COLO668 (cell line): ENCODE results near the gene NBL1.

Experiments used
- DNase-seq: peaks from one replicate; lab custom pipeline; 2025; ENCODE audit not compliant: unreplicated experiment; lab: John Stamatoyannopoulos, UW

NBL1 gene

DNA sequence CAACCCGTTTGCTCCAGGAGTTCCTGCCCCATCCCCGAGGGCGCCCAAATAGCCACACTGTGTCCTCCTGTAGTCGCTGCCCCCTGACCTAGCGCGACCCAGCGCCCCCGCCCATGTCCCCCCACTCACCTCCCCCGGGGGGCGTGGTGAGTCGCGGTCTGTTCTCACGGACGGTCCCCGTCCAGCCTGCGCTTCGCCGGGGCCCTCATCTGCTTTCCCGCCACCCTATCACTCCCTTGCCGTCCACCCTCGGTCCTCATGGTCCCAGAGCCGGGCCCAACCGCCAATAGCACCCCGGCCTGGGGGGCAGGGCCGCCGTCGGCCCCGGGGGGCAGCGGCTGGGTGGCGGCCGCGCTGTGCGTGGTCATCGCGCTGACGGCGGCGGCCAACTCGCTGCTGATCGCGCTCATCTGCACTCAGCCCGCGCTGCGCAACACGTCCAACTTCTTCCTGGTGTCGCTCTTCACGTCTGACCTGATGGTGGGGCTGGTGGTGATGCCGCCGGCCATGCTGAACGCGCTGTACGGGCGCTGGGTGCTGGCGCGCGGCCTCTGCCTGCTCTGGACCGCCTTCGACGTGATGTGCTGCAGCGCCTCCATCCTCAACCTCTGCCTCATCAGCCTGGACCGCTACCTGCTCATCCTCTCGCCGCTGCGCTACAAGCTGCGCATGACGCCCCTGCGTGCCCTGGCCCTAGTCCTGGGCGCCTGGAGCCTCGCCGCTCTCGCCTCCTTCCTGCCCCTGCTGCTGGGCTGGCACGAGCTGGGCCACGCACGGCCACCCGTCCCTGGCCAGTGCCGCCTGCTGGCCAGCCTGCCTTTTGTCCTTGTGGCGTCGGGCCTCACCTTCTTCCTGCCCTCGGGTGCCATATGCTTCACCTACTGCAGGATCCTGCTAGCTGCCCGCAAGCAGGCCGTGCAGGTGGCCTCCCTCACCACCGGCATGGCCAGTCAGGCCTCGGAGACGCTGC lies 21.7 kb downstream of the NBL1 start:
- peak; percentile 51 for DNase-seq

DNA sequence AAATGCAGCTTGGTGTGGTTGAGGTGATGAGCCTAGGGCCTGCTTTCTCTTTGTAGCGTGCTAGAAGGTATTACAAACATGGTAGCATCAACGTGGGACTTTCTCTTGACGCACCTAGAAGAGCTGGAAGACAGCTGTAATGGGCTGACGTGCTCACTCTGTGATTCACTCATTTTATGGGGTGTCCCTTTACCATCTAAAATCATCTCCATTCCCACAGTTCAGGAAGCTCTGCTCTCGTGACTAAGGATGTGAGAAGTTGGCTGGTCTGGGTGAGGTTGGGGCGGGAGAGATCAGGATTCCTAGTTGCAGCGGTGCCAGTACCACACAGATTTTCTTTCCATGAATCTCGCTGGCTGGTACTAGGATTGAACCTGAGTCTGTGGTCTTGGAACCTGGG lies 24.8 kb downstream of the NBL1 start:
- no peak for DNase-seq

DNA sequence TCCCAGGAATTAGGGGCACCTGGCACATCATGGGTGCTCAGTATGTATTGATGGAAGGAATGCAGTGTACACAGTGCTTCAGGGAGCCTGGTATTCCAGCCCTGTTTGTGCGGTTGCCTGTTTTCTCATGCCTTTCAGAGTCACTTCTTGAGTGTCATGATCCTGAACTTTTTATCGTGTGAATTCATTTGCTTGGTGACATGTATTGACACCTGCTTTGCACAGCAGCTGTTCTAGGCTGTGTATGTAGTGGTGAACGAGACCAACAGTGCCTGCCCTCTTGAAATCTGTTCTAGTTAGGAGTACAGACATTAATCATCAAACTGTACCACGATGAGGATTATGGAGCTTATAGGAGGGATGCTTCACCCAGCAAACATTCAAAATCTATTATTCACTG lies 26.7 kb downstream of the NBL1 start:
- DNase-seq, result no peak

- no peak for DNase-seq
These were observed 28.1 kb downstream of the NBL1 start for GRCh38 chr1:19672237-19672636.

DNA sequence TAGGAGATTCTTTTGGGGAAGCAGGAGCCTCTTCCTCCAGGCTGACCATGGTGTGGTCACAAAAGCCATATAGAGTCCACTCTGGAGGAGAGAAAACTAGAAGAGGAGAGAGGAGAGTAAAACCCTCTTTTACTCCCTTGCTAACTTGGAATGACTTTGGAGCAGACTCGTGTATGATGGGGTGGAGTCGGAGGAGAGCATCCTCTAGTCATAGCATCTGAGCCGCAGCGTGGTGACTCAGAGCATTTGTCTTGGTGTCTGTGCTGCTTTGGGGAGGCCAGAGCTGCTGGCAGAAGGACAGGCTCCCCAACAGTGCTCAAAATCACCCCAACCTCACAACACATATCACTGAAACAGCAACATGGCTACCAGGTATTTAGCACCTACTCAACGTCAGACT lies 31.7 kb downstream of the NBL1 start:
- no peak for DNase-seq

GRCh38 chr1:19676438-19676922 lies 32.4 kb downstream of the NBL1 start:
- no peak for DNase-seq

GRCh38 chr1:19678493-19678892 lies 34.4 kb downstream of the NBL1 start:
- DNase-seq, result no peak

GRCh38 chr1:19678931-19679453 lies 34.9 kb downstream of the NBL1 start:
- DNase-seq, result no peak

DNA sequence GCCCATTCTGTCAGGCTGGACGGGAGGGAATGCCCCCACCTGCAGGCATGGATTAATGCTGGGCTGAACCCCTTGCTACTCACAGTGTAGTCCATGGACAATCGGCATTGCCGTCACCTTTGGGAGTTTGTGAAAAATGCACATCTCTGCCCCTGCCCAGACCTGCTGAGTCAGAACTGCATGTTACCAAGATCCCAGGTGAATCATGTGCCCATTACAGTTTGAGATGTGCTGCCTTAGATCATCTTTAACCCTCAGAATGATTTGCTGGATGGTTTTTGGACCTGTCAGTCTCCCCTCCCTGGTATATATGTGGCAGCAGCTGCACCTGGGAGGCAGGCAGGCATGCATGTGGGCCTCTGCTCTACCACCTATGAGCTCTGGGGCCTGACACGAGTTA lies 35.6 kb downstream of the NBL1 start:
- DNase-seq, result no peak

- DNase-seq, result no peak
These were observed 36.5 kb downstream of the NBL1 start for GRCh38 chr1:19680644-19681043.

DNA sequence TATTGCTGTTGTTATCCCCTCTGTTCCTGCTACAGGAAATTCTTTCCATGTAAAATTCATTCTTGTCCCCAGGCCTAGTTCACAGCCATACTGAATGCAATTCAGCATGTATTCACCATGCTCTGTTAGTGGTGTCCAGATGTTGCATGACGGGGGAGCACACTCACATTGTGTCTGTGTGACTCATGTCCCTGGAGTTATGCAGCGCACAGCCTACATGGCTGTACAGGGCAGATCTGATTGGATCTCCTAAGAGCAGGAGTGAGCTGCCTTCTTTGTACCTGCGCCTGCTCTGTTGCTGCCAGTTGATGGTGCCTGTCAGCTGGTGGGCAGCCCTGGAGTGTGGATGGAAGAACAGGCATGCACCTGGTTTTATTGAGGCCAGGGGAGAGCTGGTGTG lies 38.1 kb downstream of the NBL1 start:
- no peak for DNase-seq

- DNase-seq, result no peak
These were observed 38.8 kb downstream of the NBL1 start for GRCh38 chr1:19682901-19683300.

GRCh38 chr1:19683351-19683750 lies 39.2 kb downstream of the NBL1 start:
- DNase-seq, result no peak

DNA sequence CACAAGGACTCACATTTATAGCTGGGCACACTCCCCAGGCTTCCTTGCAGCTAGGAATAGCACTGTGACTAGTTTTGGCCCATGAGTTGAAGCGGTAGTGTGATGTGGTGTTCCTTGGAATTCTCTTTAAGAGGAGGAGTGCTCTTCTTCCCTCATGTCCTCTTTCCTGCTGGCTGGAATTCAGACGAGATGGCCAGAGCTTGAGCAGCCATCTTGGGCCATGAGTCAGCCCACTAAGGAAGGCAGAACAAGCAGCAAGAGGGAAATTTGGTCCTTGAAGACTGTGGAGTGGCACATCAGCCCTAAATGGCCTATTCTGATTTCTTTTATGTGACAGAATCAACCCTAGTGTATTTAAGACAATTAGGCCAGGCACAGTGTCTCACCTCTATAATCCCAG lies 40.6 kb downstream of the NBL1 start:
- DNase-seq, result no peak

- no peak for DNase-seq
These were observed 41.9 kb downstream of the NBL1 start for GRCh38 chr1:19685994-19686393.

GRCh38 chr1:19687414-19687813 lies 43.3 kb downstream of the NBL1 start:
- no peak for DNase-seq

DNA sequence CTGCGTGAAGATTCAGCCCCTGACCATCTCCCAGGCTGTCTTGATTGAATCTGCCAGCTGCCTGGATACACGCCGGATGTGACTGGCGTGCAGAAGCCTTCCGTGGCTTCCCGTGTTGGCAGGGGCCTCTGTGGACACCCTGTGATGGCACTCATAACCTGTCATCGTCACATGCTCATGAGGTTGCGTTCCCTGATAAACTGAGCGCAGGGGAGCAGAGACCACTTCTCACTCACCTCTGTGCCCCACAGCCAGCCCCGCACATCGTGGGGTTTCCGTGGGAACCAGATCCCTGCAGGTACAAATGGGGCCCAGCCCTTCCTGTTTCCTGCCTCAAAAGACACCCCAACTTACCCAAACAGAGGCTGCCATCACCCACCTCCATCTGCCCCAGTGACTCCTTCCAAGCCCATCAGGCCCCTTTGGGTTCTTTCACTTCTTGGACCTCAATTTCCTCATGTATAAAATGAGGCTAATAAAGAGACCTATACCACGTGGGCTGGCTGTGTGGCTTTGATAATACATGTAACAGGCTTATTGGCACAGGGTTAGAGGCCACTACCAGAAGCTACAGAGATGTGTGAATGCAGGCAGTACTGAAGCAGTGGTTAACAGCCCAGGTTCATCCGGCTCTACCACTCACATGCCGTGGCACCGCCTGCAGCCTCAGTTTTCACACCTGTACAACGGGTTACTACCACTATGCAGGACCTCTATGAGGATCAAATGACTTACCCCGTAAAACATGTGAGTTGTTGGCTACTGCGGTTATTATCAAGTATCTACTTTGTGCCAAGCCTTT lies 44.1 kb downstream of the NBL1 start:
- DNase-seq, result no peak

DNA sequence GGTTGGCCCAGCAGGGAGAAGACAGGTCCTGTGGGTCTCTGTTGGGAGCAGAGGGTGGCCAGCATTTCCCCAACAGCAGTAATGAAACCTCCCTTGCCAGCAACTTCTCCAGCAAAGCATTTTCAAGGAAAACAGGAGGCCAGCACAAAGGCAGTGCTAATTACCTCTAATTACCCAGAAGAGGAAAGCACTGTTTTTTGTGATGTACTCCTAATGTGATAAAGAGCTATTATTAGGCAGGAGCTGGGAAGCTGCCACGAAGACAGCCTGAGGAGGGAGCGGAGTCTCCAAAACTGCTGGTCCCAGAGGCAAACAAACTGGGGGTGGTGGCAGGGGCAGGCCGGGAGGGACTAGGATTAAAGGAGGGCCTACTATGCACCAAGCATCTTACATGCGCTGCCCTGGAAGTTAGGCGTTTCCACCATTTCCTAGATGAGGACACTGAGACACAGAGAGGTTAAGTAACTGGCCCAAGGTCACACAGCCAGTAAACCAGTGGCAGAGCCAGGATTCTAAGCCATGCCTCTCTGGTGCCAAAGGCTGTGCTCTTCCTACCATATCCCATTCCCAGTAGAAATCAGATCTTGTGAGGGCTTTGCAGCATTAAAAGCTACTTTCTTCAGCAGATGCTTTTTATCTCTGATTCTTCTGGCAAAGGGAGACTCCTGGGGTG lies 45.1 kb downstream of the NBL1 start:
- no peak for DNase-seq

DNA sequence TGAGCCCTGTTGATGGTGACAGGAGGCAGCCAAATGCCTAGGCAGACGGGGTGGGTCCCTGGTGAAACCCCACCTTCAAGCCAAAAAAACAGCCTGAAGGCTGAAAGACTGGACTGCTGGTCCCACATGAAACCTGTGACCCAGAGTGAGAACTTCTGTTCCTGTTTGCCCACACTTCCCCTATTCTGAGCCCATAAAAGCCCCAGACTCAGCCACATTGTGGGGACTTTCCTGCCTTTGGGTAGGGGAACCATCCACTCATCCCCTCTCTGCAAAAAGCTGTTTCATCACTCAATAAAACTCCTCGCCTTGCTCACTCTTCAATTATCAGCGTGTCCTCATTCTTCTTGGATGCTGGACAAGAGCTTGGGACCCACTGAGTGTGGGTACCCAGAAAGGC lies 45.7 kb downstream of the NBL1 start:
- no peak for DNase-seq

- DNase-seq, result no peak
These were observed 46.2 kb downstream of the NBL1 start for GRCh38 chr1:19690342-19690741.

- no peak for DNase-seq
These were observed 50.2 kb downstream of the NBL1 start for GRCh38 chr1:19694298-19694697.
